GM11168 (cell line): ENCODE results near the gene NTN3.

Source experiments
- in situ Hi-C: fragments of 300-500 bp; cut with MboI; formaldehyde crosslinking; loops from one replicate; pipeline ENCODE4 v1.12.0; 2022; ENCODE audit warnings: low sequenced_read_pairs; ENCODE audit not compliant: unreplicated experiment

The NTN3 gene

GRCh38 chr16:2507052-2507659 lies 36.1 kb downstream of the NTN3 start:
- in situ Hi-C loops: no loop called here

DNA sequence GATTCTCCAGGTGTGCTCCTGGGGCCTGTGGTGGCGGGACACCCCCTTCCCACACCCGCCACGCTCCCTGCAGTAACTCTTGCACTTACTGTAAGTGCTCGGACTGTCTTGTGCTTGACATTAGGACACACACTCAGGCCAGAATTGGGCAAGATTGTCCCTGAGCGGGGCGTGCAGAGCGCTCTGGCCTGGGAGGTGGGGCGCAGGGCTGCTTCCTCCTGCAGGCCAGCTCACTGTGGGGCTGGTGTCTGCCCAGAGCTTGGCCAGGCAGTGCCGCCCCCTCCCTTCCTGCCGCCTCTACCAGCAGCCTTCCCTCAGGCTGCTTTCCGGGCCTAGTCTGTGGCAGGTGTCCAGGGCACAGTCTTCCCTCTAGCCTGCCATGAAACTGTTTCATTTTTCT lies 36.6 kb downstream of the NTN3 start:
- in situ Hi-C loops: no loop called here

- in situ Hi-C loops: no loop called here
Observed at GRCh38 chr16:2508722-2509400, 37.8 kb downstream of the NTN3 start.

DNA sequence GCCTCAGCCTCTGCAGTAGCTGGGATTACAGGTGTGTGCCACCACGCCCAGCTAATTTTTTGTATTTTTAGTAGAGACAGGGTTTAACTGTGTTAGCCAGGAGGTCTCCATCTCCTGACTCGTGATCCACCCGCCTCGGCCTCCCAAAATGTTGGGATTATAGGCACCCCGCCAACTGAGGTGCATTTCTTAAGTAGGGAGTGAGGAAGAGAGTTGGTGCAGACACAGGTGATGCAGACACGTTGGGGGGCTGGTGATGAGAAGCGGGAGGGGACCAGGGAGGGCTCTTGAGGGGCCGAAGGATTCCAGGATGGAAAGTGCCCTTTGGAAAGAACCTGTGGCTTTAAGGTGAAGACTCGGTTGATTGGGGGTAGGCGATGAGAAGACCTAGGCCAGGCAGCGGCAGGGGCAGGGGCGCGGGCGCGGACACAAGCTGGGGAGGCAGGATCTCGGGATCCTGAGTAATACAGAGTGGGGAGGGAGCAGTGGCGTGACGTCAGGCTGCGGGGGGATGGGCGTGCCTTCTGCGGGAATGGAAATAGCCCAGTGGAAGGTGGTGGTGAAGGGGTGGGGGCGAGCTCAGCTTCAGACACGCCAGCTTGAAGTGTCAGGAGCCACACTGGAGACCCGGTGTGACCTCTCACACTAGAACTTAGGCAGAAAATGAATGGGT lies 40.2 kb downstream of the NTN3 start:
- in situ Hi-C loops: no loop called here

GRCh38 chr16:2511996-2512734 lies 41.1 kb downstream of the NTN3 start:
- in situ Hi-C loops: no loop called here

- in situ Hi-C loops: no loop called here
Observed at GRCh38 chr16:2512735-2513404, 41.8 kb downstream of the NTN3 start.

DNA sequence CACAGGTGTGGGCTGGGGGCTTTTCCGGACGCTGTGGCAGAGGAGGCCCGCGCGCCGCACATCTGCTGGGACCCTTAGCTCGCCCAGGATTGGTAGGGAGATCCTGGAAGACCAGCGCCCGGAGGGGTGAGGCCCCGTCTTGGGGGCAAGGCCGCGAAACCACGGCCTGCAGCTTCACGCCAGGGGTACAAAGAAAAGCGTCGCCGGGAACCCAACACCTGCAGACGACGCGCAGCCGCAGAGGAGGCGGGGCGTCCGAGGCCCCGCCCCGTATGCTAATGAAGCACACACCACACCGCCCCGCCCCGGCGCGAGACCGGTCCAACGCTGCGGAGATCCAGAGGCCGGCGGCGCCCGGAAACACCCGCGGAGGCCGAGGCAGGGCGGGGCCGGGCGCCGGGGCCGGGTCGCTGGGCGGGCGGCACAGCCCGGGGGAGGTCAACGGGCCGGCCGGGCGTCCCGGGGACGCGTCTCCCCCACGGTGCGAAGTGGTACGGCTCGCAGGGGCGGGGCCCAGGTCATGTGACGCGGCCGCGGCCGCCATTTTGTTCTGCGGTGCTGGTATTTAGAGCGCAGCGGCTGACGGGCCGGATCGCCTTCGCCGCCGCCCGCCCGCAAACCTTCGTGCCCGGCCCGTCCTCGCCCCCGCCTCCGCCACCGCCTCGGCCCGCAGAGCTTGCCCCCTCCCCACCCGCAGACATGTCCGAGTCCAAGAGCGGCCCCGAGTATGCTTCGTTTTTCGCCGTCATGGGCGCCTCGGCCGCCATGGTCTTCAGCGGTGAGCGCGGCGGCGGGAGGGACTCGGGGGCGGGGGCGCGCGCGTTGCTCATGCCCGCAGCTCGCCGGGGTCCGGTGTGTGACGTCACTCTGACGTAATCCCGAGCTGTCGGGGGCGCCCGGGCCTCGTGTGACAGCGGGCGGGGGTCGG lies 42.6 kb downstream of the NTN3 start, which contains the start of gene ATP6V0C:
Gene ATP6V0C, plus strand, starts transcription at position 548 of the 928 bp plus-strand sequence. Its CDS starts 152 bp downstream, at position 700.
- in situ Hi-C loops: no loop called here

DNA sequence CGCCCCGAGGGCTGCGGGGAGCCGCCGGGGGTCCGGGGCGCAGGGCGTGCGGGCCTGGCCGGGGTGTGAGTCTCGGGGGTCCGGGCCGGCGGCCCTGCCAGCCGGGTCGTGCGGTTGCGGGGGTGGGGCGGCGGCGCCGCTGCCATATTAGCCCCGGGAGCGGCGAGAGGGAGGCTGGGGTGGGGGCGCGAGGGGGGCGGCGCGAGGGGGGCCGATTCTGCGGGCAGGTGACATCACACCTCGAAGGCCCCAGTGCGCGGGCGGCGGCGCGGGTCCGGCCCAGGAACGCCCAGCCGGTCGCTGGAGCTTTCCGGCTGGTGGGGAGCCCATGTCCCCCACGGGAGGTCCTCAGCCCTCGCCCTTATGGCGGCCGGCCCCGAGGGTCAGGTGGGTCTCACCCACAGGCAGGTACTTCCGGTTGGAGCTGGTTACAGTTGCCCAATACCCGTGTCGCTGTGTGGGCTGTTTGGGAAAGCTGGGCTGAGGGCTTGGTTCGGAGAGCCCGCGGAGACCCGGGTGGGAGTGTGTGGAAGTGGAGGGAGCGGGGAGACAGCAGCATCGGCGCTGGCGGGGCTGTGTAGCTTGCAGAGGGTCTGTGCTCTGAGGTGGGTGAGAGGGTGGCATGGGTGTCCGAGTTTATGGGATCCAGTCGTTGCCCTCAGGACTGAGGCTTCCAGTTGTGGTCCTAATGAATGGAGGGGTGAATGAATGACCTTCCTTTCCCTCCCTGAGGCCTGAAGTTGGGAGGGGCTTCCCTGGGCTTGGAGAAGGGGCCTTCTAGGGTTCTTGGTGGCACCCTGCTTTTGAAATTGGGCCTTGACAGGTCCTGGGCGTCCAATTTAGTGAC lies 43.5 kb downstream of the NTN3 start:
- in situ Hi-C loops: no loop called here

- in situ Hi-C loops: no loop called here
Observed at GRCh38 chr16:2515180-2515851, 44.2 kb downstream of the NTN3 start.

GRCh38 chr16:2516391-2517240 lies 45.5 kb downstream of the NTN3 start:
- in situ Hi-C loops: no loop called here

DNA sequence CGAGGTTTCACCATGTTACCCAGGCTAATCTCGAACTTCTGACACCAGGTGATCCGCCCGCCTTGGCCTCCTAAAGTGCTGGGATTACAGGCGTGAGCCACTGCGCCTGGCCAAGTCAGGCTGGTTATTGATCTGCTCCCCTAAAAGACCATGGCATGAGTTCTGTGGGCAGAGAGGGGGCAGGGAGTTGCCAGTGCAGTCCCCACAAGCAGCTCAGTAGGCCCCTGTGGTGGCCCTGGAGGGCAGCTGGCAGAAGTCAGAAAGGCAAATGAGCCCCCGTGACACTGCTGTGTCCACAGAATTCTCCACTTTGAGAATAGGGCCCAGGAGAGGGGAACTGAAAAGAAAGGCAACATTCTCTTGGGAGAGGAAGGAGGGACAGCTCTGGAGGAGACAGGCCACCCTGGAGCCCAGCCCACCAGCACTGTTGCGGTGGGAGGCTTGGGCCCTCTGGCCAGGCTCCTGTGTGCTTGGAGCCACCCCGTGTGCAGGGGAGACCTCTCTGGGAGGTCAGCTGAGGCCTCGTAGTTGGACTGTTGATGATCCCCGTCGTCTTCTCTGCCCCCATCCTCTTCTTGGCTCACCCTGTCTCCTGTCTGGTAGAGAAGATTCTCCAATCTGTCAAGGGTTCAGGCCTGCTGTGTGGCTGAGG lies 47.0 kb downstream of the NTN3 start:
- in situ Hi-C loops: no loop called here

GRCh38 chr16:2518823-2519710 lies 48.0 kb downstream of the NTN3 start:
- in situ Hi-C loops: no loop called here

DNA sequence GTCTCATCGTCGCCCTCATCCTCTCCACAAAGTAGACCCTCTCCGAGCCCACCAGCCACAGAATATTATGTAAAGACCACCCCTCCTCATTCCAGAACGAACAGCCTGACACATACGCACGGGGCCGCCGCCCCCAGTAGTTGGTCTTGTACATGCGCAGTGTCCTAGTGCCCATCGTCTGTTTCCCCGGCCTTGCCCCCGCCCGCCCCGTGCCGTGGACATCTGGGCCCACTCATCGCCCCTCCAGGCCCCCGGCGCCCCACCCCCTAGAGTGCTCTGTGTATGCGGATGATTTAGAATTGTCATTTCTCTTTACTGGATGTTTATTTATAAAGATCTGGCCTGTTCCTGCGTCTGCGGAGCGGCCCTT lies 48.6 kb downstream of the NTN3 start:
- in situ Hi-C loops: no loop called here

DNA sequence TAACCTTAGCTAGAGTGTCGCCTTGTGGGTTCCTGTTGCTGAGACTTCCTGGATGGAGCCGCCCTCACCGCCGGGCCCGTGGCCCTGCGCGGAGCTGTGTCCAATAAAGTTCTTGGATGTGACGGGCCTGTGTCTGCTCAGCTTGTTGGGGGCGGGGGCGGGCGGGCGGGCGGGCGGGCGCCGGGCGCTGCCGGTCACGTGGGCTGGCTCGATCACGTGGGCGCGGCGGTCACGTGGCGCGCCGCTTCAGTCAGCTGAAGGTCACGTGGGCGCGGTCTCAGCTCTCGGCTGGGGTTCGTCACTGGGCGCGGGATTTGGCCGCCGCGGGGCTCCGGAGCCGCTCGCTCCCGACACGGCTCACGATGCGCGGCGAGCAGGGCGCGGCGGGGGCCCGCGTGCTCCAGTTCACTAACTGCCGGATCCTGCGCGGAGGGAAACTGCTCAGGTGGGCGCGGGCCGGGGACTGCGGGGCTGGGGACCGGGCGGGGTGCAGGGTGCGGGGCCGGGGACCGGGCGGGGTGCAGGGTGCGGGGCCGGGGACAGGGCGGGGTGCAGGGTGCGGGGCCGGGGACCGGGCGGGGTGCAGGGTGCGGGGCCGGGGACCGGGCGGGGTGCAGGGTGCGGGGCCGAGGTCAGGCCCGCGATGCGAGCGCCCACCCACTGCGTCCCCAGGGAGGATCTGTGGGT lies 49.1 kb downstream of the NTN3 start, which contains the start of gene AMDHD2:
Gene AMDHD2, plus strand, starts transcription at position 275 of the 687 bp plus-strand sequence. Its CDS starts 88 bp downstream, at position 363.
- in situ Hi-C loops: no loop called here
